A673 (cell line): ENCODE results near the gene EMCN. TPM values are rescaled to one million over a fixed set of nuclear protein-coding genes. Genes with fewer than 3 reads are reported as not detected.

Experiments
- BruUV-seq: library from RNA; stranded (reverse); fragments of 400-500 nt; replicated peaks from 2 replicates; lab custom pipeline; 2021; lab: Mats Ljungman, UMichigan
- CTCF ChIA-PET: fragments of 300-600 bp; sonication (Branson Sonifier 250); formaldehyde crosslinking; loops from one replicate; lab custom pipeline; 2022; ENCODE audit warnings: antibody characterized with exemption; lab: Charles Lee
- POLR2A ChIA-PET: fragments of 300-600 bp; sonication (Branson Sonifier 250); formaldehyde crosslinking; loops from one replicate; lab custom pipeline; 2022; ENCODE audit warnings: antibody characterized with exemption; ENCODE audit not compliant: low non-redundant PET; lab: Charles Lee
- DNase-seq: peaks from one replicate; pipeline ENCODE4 v3.0.0-alpha.2; 2015; ENCODE audit warnings: low spot score
- H3K27ac ChIP-seq: fragments of 200-600 bp; sonication (generic); 2 replicates; pipeline ENCODE4 v1.5.1; 2016; ENCODE audit warnings: mixed run types, low read depth, mild to moderate bottlenecking, mixed read lengths, antibody characterized with exemption, low read length; ENCODE audit not compliant: poor library complexity, severe bottlenecking
- H3K27me3 ChIP-seq: fragments of 200-600 bp; sonication (generic); replicated peaks from 2 replicates; pipeline ENCODE4 v1.6.1; 2017; ENCODE audit warnings: mixed run types, low read depth, mild to moderate bottlenecking, mixed read lengths, antibody characterized with exemption, low read length; ENCODE audit not compliant: insufficient read depth, poor library complexity
- H3K36me3 ChIP-seq: fragments of 200-600 bp; sonication (generic); 2 replicates; pipeline ENCODE4 v1.6.1; 2016; ENCODE audit warnings: mixed run types, mild to moderate bottlenecking, mixed read lengths, antibody characterized with exemption, low read length; ENCODE audit not compliant: insufficient read depth, poor library complexity, severe bottlenecking
- H3K4me1 ChIP-seq: fragments of 200-600 bp; sonication (generic); 2 replicates; pipeline ENCODE4 v1.6.1; 2017; ENCODE audit warnings: mixed run types, mild to moderate bottlenecking, mixed read lengths, antibody characterized with exemption, low read length; ENCODE audit not compliant: insufficient read depth, poor library complexity, severe bottlenecking
- H3K4me3 ChIP-seq: fragments of 200-600 bp; sonication (generic); 2 replicates; pipeline ENCODE4 v1.5.1; 2016; ENCODE audit warnings: low read depth, mixed run types, mild to moderate bottlenecking, mixed read lengths, low read length; ENCODE audit not compliant: poor library complexity, severe bottlenecking
- H3K9me3 ChIP-seq: fragments of 200-600 bp; sonication (generic); 2 replicates; pipeline ENCODE4 v1.6.1; 2016; ENCODE audit warnings: mixed run types, low read depth, mild to moderate bottlenecking, mixed read lengths, antibody characterized with exemption, low read length; ENCODE audit not compliant: poor library complexity, severe bottlenecking
- EZH2 ChIP-seq: fragments of 200-600 bp; sonication (generic); IDR thresholded peaks from 2 replicates; pipeline ENCODE4 v1.6.1; 2017; ENCODE audit warnings: borderline replicate concordance, low read depth, mild to moderate bottlenecking, mixed read lengths, antibody characterized with exemption, low read length; ENCODE audit not compliant: poor library complexity, severe bottlenecking
- intact Hi-C: fragments of 100-400 bp; cut with micrococcal nuclease; formaldehyde crosslinking; loops from one replicate; pipeline ENCODE4 v1.10.0; 2022; ENCODE audit not compliant: unreplicated experiment
- total RNA-seq: library from RNA; stranded (reverse); gene quantifications from 2 replicates; pipeline ENCODE4 v1.2.3, GENCODE V29; 2021
- TF ChIP-seq, protein P1 (sequence below): fragments of 300-800, 200-600 bp; sonication (generic); conservative IDR thresholded peaks from 2 replicates; pipeline ENCODE4 v1.5.1; 2017; ENCODE audit warnings: low read depth, mild to moderate bottlenecking, antibody characterized with exemption, low read length, moderate library complexity, mixed read lengths

EMCN gene
- total RNA-seq, 1 experiment from 2014 or later, result 7.8 TPM

- no peak for DNase-seq
- Histone ChIP-seq H3K27ac (no peak overlapping the region), H3K27me3 (no peaks in the 10 kb centered on the region), H3K9me3 (no peaks in the 10 kb centered on the region), H3K4me3 (no peak overlapping the region), H3K4me1 (no peaks in the 10 kb centered on the region), H3K36me3 (no peaks in the 10 kb centered on the region)
- ChIA-PET POLR2A (no interaction called here), CTCF (no interaction called here)
- TF ChIP-seq EZH2, result no peak
- TF ChIP-seq, protein P1, sequence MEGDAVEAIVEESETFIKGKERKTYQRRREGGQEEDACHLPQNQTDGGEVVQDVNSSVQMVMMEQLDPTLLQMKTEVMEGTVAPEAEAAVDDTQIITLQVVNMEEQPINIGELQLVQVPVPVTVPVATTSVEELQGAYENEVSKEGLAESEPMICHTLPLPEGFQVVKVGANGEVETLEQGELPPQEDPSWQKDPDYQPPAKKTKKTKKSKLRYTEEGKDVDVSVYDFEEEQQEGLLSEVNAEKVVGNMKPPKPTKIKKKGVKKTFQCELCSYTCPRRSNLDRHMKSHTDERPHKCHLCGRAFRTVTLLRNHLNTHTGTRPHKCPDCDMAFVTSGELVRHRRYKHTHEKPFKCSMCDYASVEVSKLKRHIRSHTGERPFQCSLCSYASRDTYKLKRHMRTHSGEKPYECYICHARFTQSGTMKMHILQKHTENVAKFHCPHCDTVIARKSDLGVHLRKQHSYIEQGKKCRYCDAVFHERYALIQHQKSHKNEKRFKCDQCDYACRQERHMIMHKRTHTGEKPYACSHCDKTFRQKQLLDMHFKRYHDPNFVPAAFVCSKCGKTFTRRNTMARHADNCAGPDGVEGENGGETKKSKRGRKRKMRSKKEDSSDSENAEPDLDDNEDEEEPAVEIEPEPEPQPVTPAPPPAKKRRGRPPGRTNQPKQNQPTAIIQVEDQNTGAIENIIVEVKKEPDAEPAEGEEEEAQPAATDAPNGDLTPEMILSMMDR, result no peak
- no TSS peak for BruUV-seq
- intact Hi-C loops, result loop anchor here (5.0 kb wide), 1 partner anchor 372 kb away; no protein-coding TSS in a partner anchor
Observed at GRCh38 chr4:100369871-100370270, 148.0 kb downstream of the EMCN start.

GRCh38 chr4:100367451-100367850 lies 150.4 kb downstream of the EMCN start:
- H3K27me3 ChIP-seq, result no peaks in the 10 kb centered on the region
- H3K36me3 ChIP-seq, result no peaks in the 10 kb centered on the region
- no peak overlapping the region for H3K4me3 ChIP-seq
- H3K27ac ChIP-seq, result no peak overlapping the region
- H3K9me3 ChIP-seq, result no peaks in the 10 kb centered on the region
- intact Hi-C loops, result no loop called here
- H3K4me1 ChIP-seq, result no peaks in the 10 kb centered on the region
- CTCF ChIA-PET, result no interaction called here
- DNase-seq, result no peak
- POLR2A ChIA-PET, result no interaction called here
- BruUV-seq, result no TSS peak
- TF ChIP-seq EZH2, result no peak
- TF ChIP-seq, protein P1, result no peak

DNA sequence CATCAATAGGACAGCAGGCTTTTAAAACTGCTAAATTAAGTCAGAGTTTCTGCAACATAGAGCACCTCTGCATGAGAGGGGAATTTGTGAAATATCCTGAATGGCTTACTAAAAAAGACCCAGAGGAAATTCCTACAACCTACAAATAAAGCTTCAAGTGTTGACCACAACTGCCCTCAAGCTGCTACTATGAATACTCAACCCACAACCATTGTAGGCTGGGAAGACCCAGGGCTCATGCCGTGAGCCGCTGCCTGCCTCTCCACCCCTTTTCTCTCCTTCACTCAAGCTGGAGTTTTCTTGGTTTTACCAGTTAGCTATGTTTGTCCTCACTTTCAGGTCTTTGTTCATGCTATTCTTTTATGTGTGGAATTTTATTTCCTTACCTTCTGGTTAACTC lies 151.6 kb downstream of the EMCN start:
- ChIA-PET POLR2A (no interaction called here), CTCF (no interaction called here)
- no TSS peak for BruUV-seq
- no peak for TF ChIP-seq EZH2
- TF ChIP-seq, protein P1, result no peak
- intact Hi-C loops, result no loop called here
- Histone ChIP-seq H3K36me3 (no peaks in the 10 kb centered on the region), H3K9me3 (no peaks in the 10 kb centered on the region), H3K4me1 (no peaks in the 10 kb centered on the region), H3K4me3 (no peak overlapping the region), H3K27ac (no peak overlapping the region), H3K27me3 (no peaks in the 10 kb centered on the region)
- no peak for DNase-seq
